ENCODE measurements around the gene KCNC1.

KCNC1 gene

GRCh38 chr11:17805043-17805442 is 70.5 kb downstream of the KCNC1 start:
- TF ChIP-seq POLR2AphosphoS5 (IDR thresholded peaks at IDR 0.05; ENCODE audit: low read depth, low read length), result no peak
- TF ChIP-seq REST (IDR thresholded peaks at IDR 0.05; ENCODE audit: insufficient read depth in 1 of 2, low read depth in 2 of 2, low read length in 2 of 2), result no peak
- TF ChIP-seq FOXP2 (optimal IDR thresholded peaks at IDR 0.05; ENCODE audit: borderline replicate concordance, extremely low read depth, extremely low read length, insufficient read depth), result no peak
- TF ChIP-seq SIN3A (IDR thresholded peaks at IDR 0.05; ENCODE audit: borderline replicate concordance, insufficient read depth, low read length), result no peak
- TF ChIP-seq TAF1 (IDR thresholded peaks at IDR 0.05; ENCODE audit: borderline replicate concordance, insufficient read depth, low read length), result no peak

GRCh38 chr11:17805873-17806272 is 71.3 kb downstream of the KCNC1 start:
- TF ChIP-seq TAF1 (IDR thresholded peaks at IDR 0.05; ENCODE audit: borderline replicate concordance, insufficient read depth, low read length) (no peak), POLR2AphosphoS5 (IDR thresholded peaks at IDR 0.05; ENCODE audit: low read depth, low read length) (no peak), SIN3A (IDR thresholded peaks at IDR 0.05; ENCODE audit: borderline replicate concordance, insufficient read depth, low read length) (no peak), FOXP2 (optimal IDR thresholded peaks at IDR 0.05; ENCODE audit: borderline replicate concordance, extremely low read depth, extremely low read length, insufficient read depth) (no peak), REST (IDR thresholded peaks at IDR 0.05; ENCODE audit: insufficient read depth in 1 of 2, low read depth in 2 of 2, low read length in 2 of 2) (no peak)

- no peak for TF ChIP-seq TAF1 (IDR thresholded peaks at IDR 0.05; ENCODE audit: borderline replicate concordance, insufficient read depth, low read length)
- no peak for TF ChIP-seq REST (IDR thresholded peaks at IDR 0.05; ENCODE audit: insufficient read depth in 1 of 2, low read depth in 2 of 2, low read length in 2 of 2)
- no peak for TF ChIP-seq SIN3A (IDR thresholded peaks at IDR 0.05; ENCODE audit: borderline replicate concordance, insufficient read depth, low read length)
- TF ChIP-seq POLR2AphosphoS5 (IDR thresholded peaks at IDR 0.05; ENCODE audit: low read depth, low read length), result no peak
- no peak for TF ChIP-seq FOXP2 (optimal IDR thresholded peaks at IDR 0.05; ENCODE audit: borderline replicate concordance, extremely low read depth, extremely low read length, insufficient read depth)
Measured at GRCh38 chr11:17807034-17807433, 72.5 kb downstream of the KCNC1 start.

- TF ChIP-seq FOXP2 (optimal IDR thresholded peaks at IDR 0.05; ENCODE audit: borderline replicate concordance, extremely low read depth, extremely low read length, insufficient read depth) (no peak), SIN3A (IDR thresholded peaks at IDR 0.05; ENCODE audit: borderline replicate concordance, insufficient read depth, low read length) (no peak), REST (IDR thresholded peaks at IDR 0.05; ENCODE audit: insufficient read depth in 1 of 2, low read depth in 2 of 2, low read length in 2 of 2) (no peak), TAF1 (IDR thresholded peaks at IDR 0.05; ENCODE audit: borderline replicate concordance, insufficient read depth, low read length) (no peak), POLR2AphosphoS5 (IDR thresholded peaks at IDR 0.05; ENCODE audit: low read depth, low read length) (no peak)
Measured at GRCh38 chr11:17810041-17810440, 75.5 kb downstream of the KCNC1 start.

- no peak for TF ChIP-seq POLR2AphosphoS5 (IDR thresholded peaks at IDR 0.05; ENCODE audit: low read depth, low read length)
- no peak for TF ChIP-seq SIN3A (IDR thresholded peaks at IDR 0.05; ENCODE audit: borderline replicate concordance, insufficient read depth, low read length)
- TF ChIP-seq REST (IDR thresholded peaks at IDR 0.05; ENCODE audit: insufficient read depth in 1 of 2, low read depth in 2 of 2, low read length in 2 of 2), result no peak
- no peak for TF ChIP-seq FOXP2 (optimal IDR thresholded peaks at IDR 0.05; ENCODE audit: borderline replicate concordance, extremely low read depth, extremely low read length, insufficient read depth)
- no peak for TF ChIP-seq TAF1 (IDR thresholded peaks at IDR 0.05; ENCODE audit: borderline replicate concordance, insufficient read depth, low read length)
Measured at GRCh38 chr11:17810746-17811145, 76.2 kb downstream of the KCNC1 start.
